ENCODE data around the gene MARK3.

- TF ChIP-seq SMARCC2 (IDR thresholded peaks at IDR 0.05): no peak
- no peak for TF ChIP-seq MAF1 (CRISPR knock-in tag; IDR thresholded peaks at IDR 0.05; ENCODE audit: borderline replicate concordance)
- TF ChIP-seq KAT8 (CRISPR knock-in tag; IDR thresholded peaks at IDR 0.05): no peak
- no peak for TF ChIP-seq ZBTB8A (CRISPR knock-in tag; IDR thresholded peaks at IDR 0.05; ENCODE audit: borderline replicate concordance, low read depth)
- no peak for TF ChIP-seq KLF16 (CRISPR knock-in tag; IDR thresholded peaks at IDR 0.05)
- no peak for TF ChIP-seq ZNF501 (CRISPR knock-in tag; IDR thresholded peaks at IDR 0.05)
- TF ChIP-seq POLR2AphosphoS5 (IDR thresholded peaks at IDR 0.05; ENCODE audit: low read depth, low read length): no peak
Measured at GRCh38 chr14:103380719-103381377, 4.4 kb upstream of the MARK3 start.
